ENCODE data around the gene ITM2C. TPM values are rescaled to one million over a fixed set of nuclear protein-coding genes. Genes with fewer than 3 reads are reported as not detected.

The ITM2C gene
- total and polyA plus RNA-seq, 9 of the 15 experiments (the other 6 are each of a cell fraction or from before 2014, with no cell fraction given) = 0.49 to 58.8 (median 21.5) TPM

GRCh38 chr2:230904856-230905447 is 40.2 kb downstream of the ITM2C start (continued):
- no peak for TF ChIP-seq MNT (conservative IDR thresholded peaks at IDR 0.05)
- no peak for TF ChIP-seq ZNF696 (CRISPR knock-in tag; conservative IDR thresholded peaks at IDR 0.05)
- no peak for TF ChIP-seq SNIP1 (IDR thresholded peaks at IDR 0.05; ENCODE audit: low read depth)
- TF ChIP-seq PHB2 (IDR thresholded peaks at IDR 0.05; ENCODE audit: low read depth) = no peak
- no peak for TF ChIP-seq POLR2AphosphoS2 (IDR thresholded peaks at IDR 0.05; ENCODE audit: low read length)
- TF ChIP-seq TGIF2 (CRISPR knock-in tag; IDR thresholded peaks at IDR 0.05) = no peak

- no peaks in the 10 kb centered on the region for H3K9me3 ChIP-seq (replicated peaks; ENCODE audit: control insufficient read depth, insufficient read depth, low read depth, low read length)
- no peaks in the 10 kb centered on the region for H3K79me2 ChIP-seq (ENCODE audit: control insufficient read depth, insufficient read depth, low read length)
- no peak overlapping the region for H3K4me3 ChIP-seq
- in situ Hi-C loops (cut with MboI) = loop anchor here (5.0 kb wide), 1 partner anchor 82 kb away; no protein-coding TSS in a partner anchor
- WGBS (ENCODE audit: insufficient coverage, low coverage, missing lambda C conversion rate) = 24% methylated on average over 14 of the region's 18 CpGs
- ATAC-seq = peak; percentile 16; the same call in 2 of the 3 replicates
- no TSS peak for BruUV-seq (replicated peaks)
- H2AFZ ChIP-seq (ENCODE audit: low read depth, low read length) = no peak overlapping the region
- H3K4me1 ChIP-seq (replicated peaks in 1 of 2; ENCODE audit: control insufficient read depth in 2 of 2, insufficient read depth in 2 of 2, low read length in 2 of 2) = peaks cover 36 to 49% of the 10 kb centered on the region in 2 experiments
- intact Hi-C loops (cut with micrococcal nuclease) = loop anchor here (10.0 kb wide), 1 partner anchor 149 kb away; the partner anchor contains the start of gene PSMD1
- H3K36me3 ChIP-seq (ENCODE audit: control insufficient read depth, insufficient read depth, low read length) = no peaks in the 10 kb centered on the region; the same call in 2 of the 3 replicates
- peak overlapping the region in 1 of 2 experiments; percentile 9; a peak in 1 of 4 replicates for H3K9ac ChIP-seq (ENCODE audit: insufficient read depth in 1 of 2, low read depth in 2 of 2, low read length in 2 of 2)
- no peak overlapping the region for H3K27ac ChIP-seq (ENCODE audit: extremely low read depth, low read depth, low read length)
- H3K27me3 ChIP-seq (ENCODE audit: control insufficient read depth in 2 of 2, insufficient read depth in 2 of 2, low read length in 2 of 2) = no peaks in the 10 kb centered on the region; a peak in 2 of 5 replicates
- no peak overlapping the region; the same call in 1 of the 2 replicates for H3K4me2 ChIP-seq (ENCODE audit: insufficient read depth, low read length)
- ChIA-PET CTCF (ENCODE audit: low intra/inter-chr PET ratio) (no interaction called here), POLR2A (interaction anchor here (1.1 kb wide), 1 partner anchor 10 kb away, joined by 3 read pairs; no protein-coding TSS in a partner anchor)
- peak; percentile 88 for FAIRE-seq
- H4K20me1 ChIP-seq (replicated peaks; ENCODE audit: control insufficient read depth, insufficient read depth, low read length) = no peaks in the 10 kb centered on the region
- peak in 3 of 4 experiments; percentile 19 to 68 (median 32) for DNase-seq (ENCODE audit: extremely low read depth in 1 of 4, low spot score in 3 of 4)
- no peaks in the 10 kb centered on the region for H3K9me1 ChIP-seq (ENCODE audit: control insufficient read depth, insufficient read depth, low read length)
- TF ChIP-seq IRF9 (tag; IDR thresholded peaks at IDR 0.05) = no peak
- peak; percentile 26; the same call in 1 of the 2 replicates for TF ChIP-seq CXXC5 (CRISPR knock-in tag; IDR thresholded peaks at IDR 0.05)
- TF ChIP-seq HDAC3 (IDR thresholded peaks at IDR 0.05; ENCODE audit: borderline replicate concordance, partially characterized antibody) = no peak
- TF ChIP-seq CBFA2T3 (IDR thresholded peaks at IDR 0.05) = peak; percentile 87
- no peak for TF ChIP-seq SRF (CRISPR knock-in tag; IDR thresholded peaks at IDR 0.05)
- no peak for TF ChIP-seq PHF21A (IDR thresholded peaks at IDR 0.05; ENCODE audit: borderline replicate concordance, low read depth)
- no peak for TF ChIP-seq ZNF324 (CRISPR knock-in tag; IDR thresholded peaks at IDR 0.05)
- TF ChIP-seq ATF1 (CRISPR knock-in tag; IDR thresholded peaks at IDR 0.05) = no peak
- TF ChIP-seq ATF1 (tag; IDR thresholded peaks at IDR 0.05) = no peak
- TF ChIP-seq USF2 (CRISPR knock-in tag; IDR thresholded peaks at IDR 0.05) = peak; percentile 9; the same call in 1 of the 2 replicates
- no peak for TF ChIP-seq SREBF1 (IDR thresholded peaks at IDR 0.05; ENCODE audit: borderline replicate concordance, low read depth, low read length)
Observed at GRCh38 chr2:230905448-230906421, 41.0 kb downstream of the ITM2C start.
